A673 (cell line): ENCODE results near the gene PRR20G. TPM values are rescaled to one million over a fixed set of nuclear protein-coding genes. Genes with fewer than 3 reads are reported as not detected.
A peak's percentile ranks its signal among the peaks of the same experiment; 100 is the strongest.

Source experiments
- BruUV-seq: library from RNA; stranded (reverse); fragments of 400-500 nt; replicated peaks from 2 replicates; lab custom pipeline; 2021; lab: Mats Ljungman, UMichigan
- CTCF ChIA-PET: fragments of 300-600 bp; sonication (Branson Sonifier 250); formaldehyde crosslinking; loops from one replicate; lab custom pipeline; 2022; ENCODE audit warnings: antibody characterized with exemption; lab: Charles Lee
- POLR2A ChIA-PET: fragments of 300-600 bp; sonication (Branson Sonifier 250); formaldehyde crosslinking; loops from one replicate; lab custom pipeline; 2022; ENCODE audit warnings: antibody characterized with exemption; ENCODE audit not compliant: low non-redundant PET; lab: Charles Lee
- DNase-seq: peaks from one replicate; pipeline ENCODE4 v3.0.0-alpha.2; 2015; ENCODE audit warnings: low spot score
- H3K27ac ChIP-seq: fragments of 200-600 bp; sonication (generic); 2 replicates; pipeline ENCODE4 v1.5.1; 2016; ENCODE audit warnings: mixed run types, low read depth, mild to moderate bottlenecking, mixed read lengths, antibody characterized with exemption, low read length; ENCODE audit not compliant: poor library complexity, severe bottlenecking
- H3K27me3 ChIP-seq: fragments of 200-600 bp; sonication (generic); replicated peaks from 2 replicates; pipeline ENCODE4 v1.6.1; 2017; ENCODE audit warnings: mixed run types, low read depth, mild to moderate bottlenecking, mixed read lengths, antibody characterized with exemption, low read length; ENCODE audit not compliant: insufficient read depth, poor library complexity
- H3K36me3 ChIP-seq: fragments of 200-600 bp; sonication (generic); 2 replicates; pipeline ENCODE4 v1.6.1; 2016; ENCODE audit warnings: mixed run types, mild to moderate bottlenecking, mixed read lengths, antibody characterized with exemption, low read length; ENCODE audit not compliant: insufficient read depth, poor library complexity, severe bottlenecking
- H3K4me1 ChIP-seq: fragments of 200-600 bp; sonication (generic); 2 replicates; pipeline ENCODE4 v1.6.1; 2017; ENCODE audit warnings: mixed run types, mild to moderate bottlenecking, mixed read lengths, antibody characterized with exemption, low read length; ENCODE audit not compliant: insufficient read depth, poor library complexity, severe bottlenecking
- H3K4me3 ChIP-seq: fragments of 200-600 bp; sonication (generic); 2 replicates; pipeline ENCODE4 v1.5.1; 2016; ENCODE audit warnings: low read depth, mixed run types, mild to moderate bottlenecking, mixed read lengths, low read length; ENCODE audit not compliant: poor library complexity, severe bottlenecking
- H3K9me3 ChIP-seq: fragments of 200-600 bp; sonication (generic); 2 replicates; pipeline ENCODE4 v1.6.1; 2016; ENCODE audit warnings: mixed run types, low read depth, mild to moderate bottlenecking, mixed read lengths, antibody characterized with exemption, low read length; ENCODE audit not compliant: poor library complexity, severe bottlenecking
- EZH2 ChIP-seq: fragments of 200-600 bp; sonication (generic); IDR thresholded peaks from 2 replicates; pipeline ENCODE4 v1.6.1; 2017; ENCODE audit warnings: borderline replicate concordance, low read depth, mild to moderate bottlenecking, mixed read lengths, antibody characterized with exemption, low read length; ENCODE audit not compliant: poor library complexity, severe bottlenecking
- intact Hi-C: fragments of 100-400 bp; cut with micrococcal nuclease; formaldehyde crosslinking; loops from one replicate; pipeline ENCODE4 v1.10.0; 2022; ENCODE audit not compliant: unreplicated experiment
- total RNA-seq: library from RNA; stranded (reverse); gene quantifications from 2 replicates; pipeline ENCODE4 v1.2.3, GENCODE V29; 2021
- TF ChIP-seq, protein P1 (sequence below): fragments of 300-800, 200-600 bp; sonication (generic); conservative IDR thresholded peaks from 2 replicates; pipeline ENCODE4 v1.5.1; 2017; ENCODE audit warnings: low read depth, mild to moderate bottlenecking, antibody characterized with exemption, low read length, moderate library complexity, mixed read lengths

The PRR20G gene
- total RNA-seq, 1 experiment from 2014 or later, result not detected

DNA sequence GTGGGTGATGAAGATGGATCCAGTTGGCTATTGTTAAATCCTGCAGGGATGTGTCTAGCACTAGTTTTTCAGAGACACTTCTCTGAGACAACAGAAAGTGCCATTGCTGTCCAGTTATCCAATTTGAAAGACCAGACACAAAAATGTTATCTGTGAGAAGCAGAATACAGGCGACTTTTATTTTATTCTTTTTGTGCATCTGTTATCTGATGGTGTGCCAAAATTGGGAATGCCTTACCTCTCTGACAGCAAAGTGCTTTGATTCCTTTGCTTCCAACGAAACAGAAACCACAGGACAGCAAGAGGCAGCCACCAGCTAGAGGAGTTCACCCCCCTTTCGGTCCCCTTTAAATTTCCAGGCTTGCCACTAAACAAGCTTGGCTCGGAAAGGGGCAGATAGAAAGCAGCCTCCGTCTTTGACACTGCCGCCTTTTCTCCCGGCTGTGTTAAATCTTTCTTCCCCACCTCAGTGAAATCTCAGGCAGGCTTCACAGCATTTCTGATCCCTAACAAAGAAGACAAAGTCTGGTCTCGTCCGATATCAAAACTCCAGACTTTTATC, 17.7 kb upstream of the PRR20G start:
- CTCF ChIA-PET, result no interaction called here
- H3K4me1 ChIP-seq, result no peaks in the 10 kb centered on the region
- TF ChIP-seq, protein P1, sequence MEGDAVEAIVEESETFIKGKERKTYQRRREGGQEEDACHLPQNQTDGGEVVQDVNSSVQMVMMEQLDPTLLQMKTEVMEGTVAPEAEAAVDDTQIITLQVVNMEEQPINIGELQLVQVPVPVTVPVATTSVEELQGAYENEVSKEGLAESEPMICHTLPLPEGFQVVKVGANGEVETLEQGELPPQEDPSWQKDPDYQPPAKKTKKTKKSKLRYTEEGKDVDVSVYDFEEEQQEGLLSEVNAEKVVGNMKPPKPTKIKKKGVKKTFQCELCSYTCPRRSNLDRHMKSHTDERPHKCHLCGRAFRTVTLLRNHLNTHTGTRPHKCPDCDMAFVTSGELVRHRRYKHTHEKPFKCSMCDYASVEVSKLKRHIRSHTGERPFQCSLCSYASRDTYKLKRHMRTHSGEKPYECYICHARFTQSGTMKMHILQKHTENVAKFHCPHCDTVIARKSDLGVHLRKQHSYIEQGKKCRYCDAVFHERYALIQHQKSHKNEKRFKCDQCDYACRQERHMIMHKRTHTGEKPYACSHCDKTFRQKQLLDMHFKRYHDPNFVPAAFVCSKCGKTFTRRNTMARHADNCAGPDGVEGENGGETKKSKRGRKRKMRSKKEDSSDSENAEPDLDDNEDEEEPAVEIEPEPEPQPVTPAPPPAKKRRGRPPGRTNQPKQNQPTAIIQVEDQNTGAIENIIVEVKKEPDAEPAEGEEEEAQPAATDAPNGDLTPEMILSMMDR, result no peak
- TF ChIP-seq EZH2, result no peak
- no peak for DNase-seq
- no TSS peak for BruUV-seq
- no peak overlapping the region for H3K4me3 ChIP-seq
- POLR2A ChIA-PET, result no interaction called here
- intact Hi-C loops, result no loop called here
- no peaks in the 10 kb centered on the region for H3K36me3 ChIP-seq
- no peaks in the 10 kb centered on the region for H3K9me3 ChIP-seq
- no peak overlapping the region for H3K27ac ChIP-seq
- peaks cover 81% of the 10 kb centered on the region for H3K27me3 ChIP-seq

DNA sequence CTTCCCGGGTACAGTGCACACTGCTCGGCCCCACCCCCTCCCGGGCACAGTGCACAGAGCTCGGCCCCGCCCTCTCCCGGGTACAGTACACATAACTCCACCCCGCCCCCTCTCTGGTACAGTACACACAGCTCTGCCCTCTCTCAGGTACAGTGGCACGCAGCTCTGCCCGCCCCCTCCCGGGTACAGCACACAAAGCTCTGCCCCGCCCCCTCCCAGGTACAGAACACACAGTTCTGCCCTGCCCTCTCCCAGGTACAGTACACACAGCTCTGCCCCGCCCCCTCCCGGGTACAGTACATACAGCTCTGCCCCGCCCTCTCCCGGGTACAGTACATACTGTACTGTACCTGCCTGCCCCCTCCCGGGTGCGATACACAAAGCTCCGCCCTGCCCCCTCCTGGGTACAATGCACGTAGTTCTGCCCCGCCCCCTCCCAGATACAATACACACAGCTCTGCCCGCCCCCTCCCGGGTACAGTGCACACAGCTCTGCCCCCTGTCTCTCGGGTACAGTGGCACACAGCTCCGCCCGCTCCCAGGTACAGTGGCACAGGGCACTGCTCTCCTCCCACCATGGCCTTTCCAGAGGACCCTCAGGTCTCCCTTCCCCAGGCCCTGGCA, 16.4 kb upstream of the PRR20G start:
- no TSS peak for BruUV-seq
- no peak overlapping the region for H3K27ac ChIP-seq
- POLR2A ChIA-PET, result no interaction called here
- H3K4me1 ChIP-seq, result no peaks in the 10 kb centered on the region
- H3K9me3 ChIP-seq, result no peaks in the 10 kb centered on the region
- CTCF ChIA-PET, result interaction anchor here (0.6 kb wide), 2 partner anchors 112 to 147 kb away, joined by 5 to 11 read pairs; no protein-coding TSS in a partner anchor
- no peak for TF ChIP-seq EZH2
- TF ChIP-seq, protein P1, result no peak
- DNase-seq, result peak; percentile 10
- intact Hi-C loops, result no loop called here
- H3K36me3 ChIP-seq, result no peaks in the 10 kb centered on the region
- H3K4me3 ChIP-seq, result no peak overlapping the region
- peaks cover 86% of the 10 kb centered on the region for H3K27me3 ChIP-seq

DNA sequence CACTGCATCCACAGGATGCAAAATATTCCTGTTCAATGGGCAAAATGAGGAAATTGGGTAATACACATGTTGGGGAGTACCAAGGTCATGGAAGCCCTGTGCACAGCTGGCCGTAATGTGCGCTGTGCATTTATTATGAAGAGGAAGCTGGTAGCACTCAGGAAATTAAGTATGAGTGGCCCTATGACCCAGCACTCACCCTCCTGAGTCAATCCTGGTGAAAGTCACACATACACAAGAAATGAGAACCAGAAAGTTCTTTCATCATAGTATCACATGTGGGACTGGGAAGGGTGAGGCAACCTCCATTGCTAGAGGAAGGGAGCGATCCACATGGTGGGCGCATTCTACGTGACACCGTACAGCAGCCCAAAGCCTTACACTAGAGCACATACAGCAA, 11.4 kb upstream of the PRR20G start:
- peaks cover 68% of the 10 kb centered on the region for H3K27me3 ChIP-seq
- intact Hi-C loops, result no loop called here
- no peak for DNase-seq
- H3K36me3 ChIP-seq, result no peaks in the 10 kb centered on the region
- ChIA-PET CTCF (no interaction called here), POLR2A (no interaction called here)
- no peak overlapping the region for H3K4me3 ChIP-seq
- BruUV-seq, result no TSS peak
- TF ChIP-seq, protein P1, result no peak
- no peak for TF ChIP-seq EZH2
- H3K4me1 ChIP-seq, result no peaks in the 10 kb centered on the region
- no peak overlapping the region for H3K27ac ChIP-seq
- no peaks in the 10 kb centered on the region for H3K9me3 ChIP-seq
